ENCODE results near the gene TMEM145. TPM values are rescaled to one million over a fixed set of nuclear protein-coding genes. Genes with fewer than 3 reads are reported as not detected.

The TMEM145 gene
- total RNA-seq, 2 experiments from 2014 or later = 1.8 TPM; not detected in 1

GRCh38 chr19:42267644-42268141, 45.4 kb upstream of the TMEM145 start:
- Histone ChIP-seq H3K79me2 (ENCODE audit: insufficient read depth, low read depth, low read length) (peaks cover 9% of the 10 kb centered on the region; the same call in 1 of the 2 replicates), H2AFZ (ENCODE audit: low read length) (peak overlapping the region; percentile 84), H3K4me3 (ENCODE audit: low read depth, low read length, poor library complexity, severe bottlenecking) (peak overlapping the region; percentile 73), H3K4me2 (ENCODE audit: low read length) (peak overlapping the region; percentile 91), H4K20me1 (ENCODE audit: insufficient read depth, low read length) (no peaks in the 10 kb centered on the region), H3K27ac (ENCODE audit: low read depth, low read length, poor library complexity, severe bottlenecking) (peak overlapping the region; percentile 36), H3K36me3 (ENCODE audit: insufficient read depth, low read length) (no peaks in the 10 kb centered on the region), H3K4me1 (ENCODE audit: insufficient read depth, low read length, poor library complexity, severe bottlenecking) (peaks cover 32% of the 10 kb centered on the region), H3K9me2 (ENCODE audit: insufficient read depth, low read length) (no peaks in the 10 kb centered on the region), H3K9me3 (ENCODE audit: low read length) (no peaks in the 10 kb centered on the region)
- no TSS peak for BruUV-seq (replicated peaks)
- intact Hi-C loops (cut with micrococcal nuclease; ENCODE audit: unreplicated experiment) = no loop called here
- no peak for DNase-seq (ENCODE audit: low spot score)
- ChIA-PET CTCF (ENCODE audit: unreplicated experiment) (no interaction called here), POLR2A (no interaction called here)
- TF ChIP-seq EZH2phosphoT487 (IDR thresholded peaks at IDR 0.05; ENCODE audit: borderline replicate concordance, low read depth, low read length) = no peak

- Histone ChIP-seq H3K4me2 (ENCODE audit: low read length) (peak overlapping the region; percentile 91), H3K27ac (ENCODE audit: low read depth, low read length, poor library complexity, severe bottlenecking) (peak overlapping the region; percentile 75), H3K9me2 (ENCODE audit: insufficient read depth, low read length) (no peaks in the 10 kb centered on the region), H3K9me3 (ENCODE audit: low read length) (no peaks in the 10 kb centered on the region), H3K4me3 (ENCODE audit: low read depth, low read length, poor library complexity, severe bottlenecking) (peak overlapping the region; percentile 73), H3K4me1 (ENCODE audit: insufficient read depth, low read length, poor library complexity, severe bottlenecking) (peaks cover 32% of the 10 kb centered on the region), H4K20me1 (ENCODE audit: insufficient read depth, low read length) (no peaks in the 10 kb centered on the region), H3K79me2 (ENCODE audit: insufficient read depth, low read depth, low read length) (peaks cover 9% of the 10 kb centered on the region; the same call in 1 of the 2 replicates), H2AFZ (ENCODE audit: low read length) (peak overlapping the region; percentile 87), H3K36me3 (ENCODE audit: insufficient read depth, low read length) (no peaks in the 10 kb centered on the region)
- TF ChIP-seq EZH2phosphoT487 (IDR thresholded peaks at IDR 0.05; ENCODE audit: borderline replicate concordance, low read depth, low read length) (no peak), CTCF (conservative IDR thresholded peaks at IDR 0.05; ENCODE audit: low read length) (no peak)
- CTCF ChIA-PET (ENCODE audit: unreplicated experiment) = no interaction called here
- no TSS peak for BruUV-seq (replicated peaks)
- intact Hi-C loops (cut with micrococcal nuclease; ENCODE audit: unreplicated experiment) = no loop called here
- POLR2A ChIA-PET = no interaction called here
- peak; percentile 100 for DNase-seq (ENCODE audit: low spot score)
Measured at GRCh38 chr19:42268142-42268703, 44.9 kb upstream of the TMEM145 start.

- H3K9me2 ChIP-seq (ENCODE audit: insufficient read depth, low read length) = no peaks in the 10 kb centered on the region
- H3K9me3 ChIP-seq (ENCODE audit: low read length) = no peaks in the 10 kb centered on the region
- H4K20me1 ChIP-seq (ENCODE audit: insufficient read depth, low read length) = no peaks in the 10 kb centered on the region
- H3K79me2 ChIP-seq (ENCODE audit: insufficient read depth, low read depth, low read length) = peaks cover 9% of the 10 kb centered on the region; the same call in 1 of the 2 replicates
- CTCF ChIA-PET (ENCODE audit: unreplicated experiment) = no interaction called here
- POLR2A ChIA-PET = no interaction called here
- H3K4me2 ChIP-seq (ENCODE audit: low read length) = peak within 1 kb of the TSS; percentile 99
- intact Hi-C loops (cut with micrococcal nuclease; ENCODE audit: unreplicated experiment) = no loop called here
- DNase-seq (ENCODE audit: low spot score) = peak; percentile 100
- H2AFZ ChIP-seq (ENCODE audit: low read length) = peak within 1 kb of the TSS; percentile 87
- H3K4me3 ChIP-seq (ENCODE audit: low read depth, low read length, poor library complexity, severe bottlenecking) = peak within 1 kb of the TSS; percentile 73
- no peaks in the 10 kb centered on the region for H3K36me3 ChIP-seq (ENCODE audit: insufficient read depth, low read length)
- H3K4me1 ChIP-seq (ENCODE audit: insufficient read depth, low read length, poor library complexity, severe bottlenecking) = peaks cover 32% of the 10 kb centered on the region
- TF ChIP-seq CTCF (conservative IDR thresholded peaks at IDR 0.05; ENCODE audit: low read length) (no peak), EZH2phosphoT487 (IDR thresholded peaks at IDR 0.05; ENCODE audit: borderline replicate concordance, low read depth, low read length) (no peak)
- H3K27ac ChIP-seq (ENCODE audit: low read depth, low read length, poor library complexity, severe bottlenecking) = peak within 1 kb of the TSS; percentile 75
- BruUV-seq (replicated peaks) = no TSS peak
Measured at GRCh38 chr19:42268704-42269477, 44.2 kb upstream of the TMEM145 start, which contains the start of gene CIC. Gene CIC, plus strand, starts transcription at chr19:42269252. Its CDS starts 2,532 bp downstream, at chr19:42271784.

Measured in OCI-LY7 (cell line).